ENCODE measurements around the gene SEC14L2. TPM values are rescaled to one million over a fixed set of nuclear protein-coding genes. Genes with fewer than 3 reads are reported as not detected.

The SEC14L2 gene
- total RNA-seq, 2 experiments from 2014 or later, result 7.6 to 10.5 TPM

DNA sequence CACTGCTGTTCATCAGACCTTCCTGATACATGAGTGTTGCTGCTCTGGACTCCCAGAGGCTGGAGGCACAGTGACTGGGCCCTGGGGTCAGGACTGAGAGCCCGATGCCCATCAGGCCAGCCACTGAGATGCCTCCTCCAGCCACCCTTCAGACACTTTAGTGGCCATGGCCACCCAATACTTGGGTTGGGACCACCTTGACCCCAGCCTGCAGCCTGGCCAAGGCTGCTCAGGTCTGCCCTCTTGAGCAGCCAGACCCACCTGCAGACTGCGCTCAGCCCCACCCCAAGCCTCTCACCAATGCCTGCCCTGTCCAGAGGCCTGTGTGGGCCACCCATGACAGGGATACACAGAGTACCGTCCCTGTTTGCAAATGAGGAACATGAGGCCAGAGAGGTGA is 13.8 kb upstream of the SEC14L2 start:
- H3K27me3 Mint-ChIP-seq, result no peaks in the 10 kb centered on the region
- H3K4me3 Mint-ChIP-seq, result no peak overlapping the region
- no peaks in the 10 kb centered on the region for H3K9me3 Mint-ChIP-seq
- no peaks in the 10 kb centered on the region for H3K36me3 Mint-ChIP-seq (ENCODE audit: low read depth)
- ChIA-PET CTCF (interaction anchor here (1.1 to 8.3 kb wide), 2 partner anchors 81 to 94 kb away, joined by 3 to 71 read pairs; partner anchors contain the start of gene CASTOR1), POLR2A (no interaction called here)
- H3K27ac Mint-ChIP-seq, result no peak overlapping the region
- DNase-seq, result no peak
- H3K4me1 Mint-ChIP-seq, result peaks cover 16% of the 10 kb centered on the region

GRCh38 chr22:30385942-30386341 is 10.9 kb upstream of the SEC14L2 start:
- H3K4me1 Mint-ChIP-seq, result peaks cover 21% of the 10 kb centered on the region
- no peaks in the 10 kb centered on the region for H3K9me3 Mint-ChIP-seq
- H3K4me3 Mint-ChIP-seq, result peak overlapping the region; percentile 74
- POLR2A ChIA-PET, result no interaction called here
- no peak overlapping the region for H3K27ac Mint-ChIP-seq
- no peak for DNase-seq
- CTCF ChIA-PET, result interaction anchor here (0.6 to 8.3 kb wide), 8 partner anchors 12 to 831 kb away, joined by 3 to 71 read pairs (median 3); partner anchors contain the start of gene CASTOR1
- H3K27me3 Mint-ChIP-seq, result no peaks in the 10 kb centered on the region
- H3K36me3 Mint-ChIP-seq (ENCODE audit: low read depth), result no peaks in the 10 kb centered on the region

DNA sequence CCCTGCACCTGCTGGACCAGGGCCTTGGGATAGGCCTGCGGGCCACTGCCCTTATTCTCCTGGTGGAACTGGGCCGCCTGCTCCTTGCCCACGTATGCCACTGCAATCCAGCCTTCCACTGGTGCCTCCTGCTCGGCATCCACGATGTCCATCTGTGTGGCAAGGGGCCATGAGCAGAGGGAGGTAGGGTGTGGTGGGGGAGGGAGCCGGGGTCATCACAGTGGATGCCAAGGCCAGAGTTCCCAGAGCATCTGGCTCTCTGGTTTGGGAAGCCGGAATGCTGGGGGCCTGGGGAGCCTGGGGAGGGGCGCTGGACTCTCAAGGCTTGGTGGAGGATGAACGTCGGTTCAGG is 10.2 kb upstream of the SEC14L2 start:
- Mint-ChIP-seq H3K4me3 (peak overlapping the region; percentile 74), H3K4me1 (peaks cover 24% of the 10 kb centered on the region), H3K27ac (peak overlapping the region; percentile 73), H3K9me3 (no peaks in the 10 kb centered on the region), H3K36me3 (ENCODE audit: low read depth) (no peaks in the 10 kb centered on the region), H3K27me3 (no peaks in the 10 kb centered on the region)
- CTCF ChIA-PET, result interaction anchor here (0.6 to 8.3 kb wide), 9 partner anchors 11 to 711 kb away, joined by 3 to 71 read pairs (median 3); partner anchors contain the start of genes CASTOR1 and SEC14L2
- POLR2A ChIA-PET, result no interaction called here
- no peak for DNase-seq

DNA sequence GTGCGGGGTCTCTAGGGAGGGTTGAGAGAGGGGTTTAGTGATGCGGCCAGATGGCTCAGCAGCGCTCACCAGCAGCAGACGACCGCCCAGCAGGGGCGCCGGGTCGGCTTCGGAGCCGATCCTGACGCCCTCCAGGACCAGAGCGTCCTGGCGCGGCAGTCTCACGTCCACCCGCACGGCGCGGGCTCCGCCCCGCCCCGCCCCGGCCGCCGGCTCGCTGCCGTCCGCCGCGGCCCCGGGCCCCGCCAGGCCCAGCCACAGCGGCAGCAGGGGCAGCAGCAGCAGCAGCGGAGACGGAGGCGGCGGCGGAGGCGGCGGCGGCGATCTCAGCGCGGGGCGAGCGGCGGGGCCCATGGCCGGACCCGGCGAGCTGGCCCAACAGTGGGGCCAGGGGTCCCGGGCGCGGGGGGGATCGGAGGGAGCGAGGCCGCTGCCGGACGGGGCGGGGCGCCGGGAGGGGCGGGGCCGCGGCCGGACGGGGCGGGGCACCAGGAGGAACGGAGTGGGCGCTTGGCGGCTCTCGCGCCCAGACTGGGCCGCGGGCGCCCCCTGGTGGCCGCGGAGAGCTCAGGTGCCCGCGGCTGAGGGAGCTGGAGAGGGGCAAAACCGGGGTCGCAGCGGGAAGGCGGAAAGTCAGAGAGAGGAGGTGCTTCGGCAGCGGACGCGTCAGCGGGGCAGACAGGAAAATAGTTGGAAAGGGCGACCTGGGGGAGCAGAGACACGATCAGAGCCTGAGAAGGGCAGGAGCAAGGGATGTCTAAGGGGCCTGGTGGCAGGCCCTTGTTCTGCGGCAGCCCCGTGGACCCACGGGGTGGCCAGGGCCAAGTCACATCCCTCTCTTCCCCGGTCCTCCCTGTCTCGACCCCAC is 9.6 kb upstream of the SEC14L2 start, which contains the start of gene RNF215:
Gene RNF215 (minus strand): TSS at position 452 of the 868 bp plus-strand sequence. CDS start 98 bp downstream, at position 354.
- ChIA-PET POLR2A (interaction anchor here (0.6 kb wide), 3 partner anchors 16 to 124 kb away, joined by 3 read pairs; no protein-coding TSS in a partner anchor), CTCF (interaction anchor here (0.6 to 8.3 kb wide), 34 partner anchors 10 to 711 kb away, joined by 3 to 71 read pairs (median 4); partner anchors contain the start of genes CASTOR1, CCDC157, MTFP1 and SEC14L2)
- H3K27ac Mint-ChIP-seq, result peak within 1 kb of the TSS; percentile 88

DNA sequence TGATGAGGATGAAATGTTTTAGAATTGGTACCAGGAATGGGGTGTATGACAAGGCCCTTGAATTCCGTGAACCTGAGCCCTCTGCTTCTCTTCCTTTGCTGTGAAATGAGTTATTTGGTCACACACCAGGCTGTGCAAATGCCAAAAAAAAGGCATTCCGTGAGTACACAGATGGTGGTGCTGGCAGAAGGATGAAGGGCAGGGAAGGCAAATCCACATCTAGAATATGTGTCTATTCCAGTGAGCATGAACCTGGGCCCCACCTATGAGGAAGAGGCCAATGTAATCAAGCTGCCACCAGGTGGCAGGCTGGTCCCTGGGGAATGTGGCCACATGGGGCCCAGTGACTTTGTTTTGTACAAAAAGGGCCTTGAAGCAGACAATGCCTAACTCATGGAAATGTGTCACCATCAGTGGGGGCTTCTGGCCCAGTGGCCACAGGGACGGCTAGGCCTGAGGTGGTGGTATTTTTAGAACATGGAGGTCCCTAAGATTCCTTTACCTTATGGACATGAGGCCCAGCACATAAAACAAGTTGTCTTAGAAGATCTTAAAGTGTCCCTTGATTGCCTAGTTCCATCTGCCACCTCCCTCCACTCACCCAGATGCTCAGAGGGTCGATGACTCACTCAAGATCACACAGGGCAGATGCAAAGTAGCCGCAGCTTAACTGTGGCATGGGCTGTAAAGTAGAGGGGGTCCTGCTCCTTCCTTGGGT is 5.7 kb upstream of the SEC14L2 start:
- Mint-ChIP-seq H3K27me3 (no peaks in the 10 kb centered on the region), H3K9me3 (no peaks in the 10 kb centered on the region), H3K36me3 (ENCODE audit: low read depth) (no peaks in the 10 kb centered on the region), H3K27ac (peak overlapping the region; percentile 80), H3K4me3 (no peak overlapping the region), H3K4me1 (peaks cover 52% of the 10 kb centered on the region)
- CTCF ChIA-PET, result interaction anchor here (0.7 to 4.9 kb wide), 21 partner anchors 11 to 291 kb away, joined by 3 to 57 read pairs (median 4); partner anchors contain the start of genes CASTOR1, MTFP1 and TBC1D10A
- POLR2A ChIA-PET, result interaction anchor here (0.7 kb wide), 1 partner anchor 93 kb away, joined by 3 read pairs; no protein-coding TSS in a partner anchor
- DNase-seq, result peak; percentile 84

More for the DNA sequence above, 9.6 kb upstream of the SEC14L2 start, which contains the start of gene RNF215:
- peak within 1 kb of the TSS; percentile 77 for H3K4me3 Mint-ChIP-seq
- peak; percentile 75 for DNase-seq
- no peaks in the 10 kb centered on the region for H3K27me3 Mint-ChIP-seq
- peaks cover 29% of the 10 kb centered on the region for H3K4me1 Mint-ChIP-seq
- no peaks in the 10 kb centered on the region for H3K36me3 Mint-ChIP-seq (ENCODE audit: low read depth)
- H3K9me3 Mint-ChIP-seq, result no peaks in the 10 kb centered on the region

- CTCF ChIA-PET, result interaction anchor here (0.5 to 4.9 kb wide), 15 partner anchors 12 to 292 kb away, joined by 3 to 57 read pairs (median 4); partner anchors contain the start of genes CASTOR1 and MTFP1
- H3K4me3 Mint-ChIP-seq, result no peak overlapping the region
- H3K36me3 Mint-ChIP-seq (ENCODE audit: low read depth), result no peaks in the 10 kb centered on the region
- POLR2A ChIA-PET, result interaction anchor here (1.0 kb wide), 1 partner anchor 30 kb away, joined by 3 read pairs; no protein-coding TSS in a partner anchor
- no peaks in the 10 kb centered on the region for H3K27me3 Mint-ChIP-seq
- H3K27ac Mint-ChIP-seq, result peak overlapping the region; percentile 47
- H3K9me3 Mint-ChIP-seq, result no peaks in the 10 kb centered on the region
- H3K4me1 Mint-ChIP-seq, result peaks cover 51% of the 10 kb centered on the region
- DNase-seq, result no peak
Measured at GRCh38 chr22:30392661-30393321, 4.0 kb upstream of the SEC14L2 start.

- ChIA-PET CTCF (interaction anchor here (0.8 to 1.1 kb wide), 4 partner anchors 43 to 105 kb away, joined by 3 to 4 read pairs (median 3); no protein-coding TSS in a partner anchor), POLR2A (interaction anchor here (1.0 kb wide), 1 partner anchor 29 kb away, joined by 3 read pairs; no protein-coding TSS in a partner anchor)
- Mint-ChIP-seq H3K4me1 (peaks cover 55% of the 10 kb centered on the region), H3K36me3 (ENCODE audit: low read depth) (no peaks in the 10 kb centered on the region), H3K9me3 (no peaks in the 10 kb centered on the region), H3K27me3 (no peaks in the 10 kb centered on the region), H3K27ac (no peak overlapping the region), H3K4me3 (no peak overlapping the region)
- no peak for DNase-seq
Measured at GRCh38 chr22:30393322-30393680, 3.5 kb upstream of the SEC14L2 start.

DNA sequence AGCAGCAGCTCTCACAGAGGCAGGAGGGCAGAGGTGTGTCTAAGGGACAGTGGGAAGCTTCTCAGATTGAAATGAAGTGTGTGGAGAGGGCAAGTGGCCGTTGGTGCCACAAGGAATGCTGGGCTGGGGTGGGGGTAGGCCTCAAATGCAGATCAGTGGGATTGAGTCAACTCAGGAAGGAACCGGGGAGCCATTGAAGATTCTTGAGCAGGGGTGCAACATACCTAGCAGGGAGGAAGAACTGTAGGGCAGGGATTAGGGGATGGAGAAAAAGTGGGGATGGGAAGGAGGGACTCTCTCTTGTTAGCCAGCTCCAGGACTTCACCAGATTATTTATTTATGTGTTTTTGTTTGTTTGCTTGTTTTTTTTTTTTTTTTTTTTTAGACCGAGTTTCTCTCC is 2.9 kb upstream of the SEC14L2 start:
- H3K9me3 Mint-ChIP-seq, result no peaks in the 10 kb centered on the region
- H3K27ac Mint-ChIP-seq, result no peak overlapping the region
- POLR2A ChIA-PET, result no interaction called here
- H3K4me3 Mint-ChIP-seq, result no peak overlapping the region
- CTCF ChIA-PET, result interaction anchor here (0.7 to 5.4 kb wide), 6 partner anchors 30 to 1240 kb away, joined by 3 to 36 read pairs (median 4); partner anchors contain the start of gene MTFP1
- H3K27me3 Mint-ChIP-seq, result no peaks in the 10 kb centered on the region
- peaks cover 58% of the 10 kb centered on the region for H3K4me1 Mint-ChIP-seq
- no peaks in the 10 kb centered on the region for H3K36me3 Mint-ChIP-seq (ENCODE audit: low read depth)
- no peak for DNase-seq

DNA sequence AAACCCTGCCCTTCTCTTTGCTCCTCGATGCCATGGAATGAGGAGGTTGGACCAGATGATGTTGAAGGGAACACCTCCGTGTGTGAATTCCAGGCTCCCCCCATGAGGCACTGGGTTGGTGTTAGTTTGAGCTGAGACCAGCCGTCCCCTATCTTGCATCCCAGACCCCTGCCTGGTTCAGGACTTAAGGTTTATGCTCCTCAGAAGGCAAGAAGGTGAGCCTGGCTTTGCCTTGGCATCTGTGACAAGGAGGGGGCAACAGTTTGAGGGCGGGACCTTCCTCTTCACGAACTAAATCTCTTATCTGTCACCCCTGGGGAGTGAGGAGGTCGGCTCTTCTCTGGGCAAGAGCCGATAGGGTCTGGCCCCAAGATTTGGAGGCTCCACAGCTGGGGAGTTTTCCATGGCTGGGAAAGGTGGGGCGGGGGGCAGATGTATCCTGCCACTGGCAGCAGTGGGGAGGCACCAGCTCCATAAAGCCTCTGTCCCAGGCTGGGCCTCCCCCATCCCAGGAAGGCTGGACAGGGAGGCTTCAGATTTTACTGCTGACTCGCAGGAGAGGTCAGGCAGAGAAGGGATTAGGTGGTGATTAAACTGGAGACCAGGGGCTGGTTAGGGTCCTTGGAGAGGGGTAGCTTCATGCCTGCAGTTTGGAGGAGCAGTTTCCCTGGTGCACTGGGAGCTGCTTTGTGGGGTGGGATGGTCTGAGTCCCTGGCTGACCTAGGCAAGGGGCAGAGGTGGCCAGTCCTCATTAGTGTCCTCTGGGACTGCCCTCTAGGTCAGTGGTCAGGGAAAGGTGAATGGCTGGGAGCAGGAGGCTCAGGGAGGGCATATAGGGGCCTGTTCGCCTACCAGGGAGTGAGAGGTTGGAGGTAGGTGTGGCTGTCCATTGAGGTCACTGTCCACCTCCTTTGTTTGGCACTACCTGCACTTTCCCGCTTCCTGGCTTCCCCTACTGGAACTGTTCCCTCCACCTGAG is 1.1 kb downstream of the SEC14L2 start:
- Mint-ChIP-seq H3K36me3 (ENCODE audit: low read depth) (peaks cover 3% of the 10 kb centered on the region), H3K4me1 (peaks cover 42% of the 10 kb centered on the region), H3K27ac (peak overlapping the region; percentile 64), H3K4me3 (peak overlapping the region; percentile 72), H3K9me3 (no peaks in the 10 kb centered on the region), H3K27me3 (no peaks in the 10 kb centered on the region)
- ChIA-PET POLR2A (no interaction called here), CTCF (interaction anchor here (1.0 to 5.4 kb wide), 12 partner anchors 10 to 292 kb away, joined by 3 to 36 read pairs (median 8); partner anchors contain the start of genes CASTOR1, MTFP1 and RNF215)
- DNase-seq, result no peak

DNA sequence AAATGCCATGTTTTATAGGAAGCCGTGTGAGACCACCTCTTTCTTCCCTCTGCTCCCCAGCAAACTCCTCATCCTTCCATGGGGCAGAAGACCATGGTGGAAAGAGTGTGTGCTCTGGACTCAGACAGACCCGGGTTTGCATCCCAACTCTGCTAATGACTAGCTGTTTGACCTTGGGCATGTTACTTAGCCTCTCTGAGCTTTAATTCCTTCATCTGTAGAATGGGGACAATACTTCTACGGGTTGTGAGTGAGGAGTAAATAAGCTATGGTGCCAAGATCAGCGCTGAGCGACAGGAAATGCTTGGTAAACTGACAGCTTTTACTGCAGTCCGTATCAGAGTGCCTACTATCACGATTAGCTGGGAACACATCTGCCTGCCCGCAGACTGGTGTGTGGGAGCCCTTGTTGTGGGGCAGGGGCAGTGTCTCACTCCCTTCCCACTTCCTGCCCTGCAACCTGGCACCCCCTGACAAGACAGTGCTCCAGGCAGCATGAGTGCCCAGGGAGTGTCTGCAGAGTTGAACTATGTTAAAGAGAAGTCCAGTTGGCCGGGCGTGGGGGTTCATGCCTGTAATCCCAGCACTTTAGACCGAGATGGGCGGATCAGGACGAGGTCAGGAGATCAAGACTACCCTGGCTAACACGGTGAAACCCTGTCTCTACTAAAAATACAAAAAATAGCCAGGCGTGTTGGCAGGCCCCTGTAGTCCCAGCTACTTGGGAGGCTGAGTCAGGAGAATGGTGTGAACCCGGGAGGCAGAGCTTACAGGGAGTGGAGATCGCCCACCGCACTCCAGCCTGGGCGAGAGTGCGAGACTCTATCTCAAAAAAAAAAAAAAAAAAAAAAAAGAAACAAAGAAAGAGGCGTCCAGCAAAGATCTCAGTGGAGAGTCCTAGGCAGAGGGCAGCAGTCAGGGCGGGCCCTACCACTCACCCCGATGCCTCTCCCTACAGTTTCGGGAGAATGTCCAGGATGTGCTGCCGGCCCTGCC is 2.2 kb downstream of the SEC14L2 start:
- CTCF ChIA-PET, result interaction anchor here (0.6 to 5.4 kb wide), 10 partner anchors 9 to 794 kb away, joined by 3 to 36 read pairs (median 6); partner anchors contain the start of genes CASTOR1 and MTFP1
- H3K36me3 Mint-ChIP-seq (ENCODE audit: low read depth), result peaks cover 3% of the 10 kb centered on the region
- H3K27me3 Mint-ChIP-seq, result no peaks in the 10 kb centered on the region
- H3K4me3 Mint-ChIP-seq, result peak overlapping the region; percentile 72
- peak overlapping the region; percentile 64 for H3K27ac Mint-ChIP-seq
- H3K9me3 Mint-ChIP-seq, result no peaks in the 10 kb centered on the region
- no peak for DNase-seq
- POLR2A ChIA-PET, result interaction anchor here (0.6 kb wide), 1 partner anchor 107 kb away, joined by 6 read pairs; no protein-coding TSS in a partner anchor
- H3K4me1 Mint-ChIP-seq, result peaks cover 33% of the 10 kb centered on the region
